H1 (cell line): ENCODE results near the gene ZFYVE1. TPM values are rescaled to one million over a fixed set of nuclear protein-coding genes. Genes with fewer than 3 reads are reported as not detected.

Source experiments
- CTCF ChIA-PET: fragments of 300-600 bp; sonication (Branson Sonifier 250); formaldehyde crosslinking; loops from one replicate; lab custom pipeline; 2021; ENCODE audit not compliant: partially characterized antibody; lab: Charles Lee
- POLR2A ChIA-PET: fragments of 300-600 bp; sonication (Branson Sonifier 250); formaldehyde crosslinking; loops from one replicate; lab custom pipeline; 2021; ENCODE audit warnings: inconsistent platforms; ENCODE audit not compliant: partially characterized antibody; lab: Charles Lee
- DNase-seq, 2 experiments: peaks; one replicate each; pipeline versions ENCODE4 v3.0.0 to v3.0.0-alpha.2; 2010 to 2022; ENCODE audit warnings: low spot score in 2 of 2, low read depth in 1 of 2, mixed read lengths in 1 of 2
- FAIRE-seq: peaks from 2 replicates; lab custom pipeline; 2011; peaks lifted over from hg19 to GRCh38; lab: Jason Lieb, UNC
- H2AFZ ChIP-seq: 2 replicates; pipeline ENCODE4 v1.8.1; 2012; ENCODE audit warnings: low read length, inconsistent platforms
- H2AK5ac ChIP-seq: 2 replicates; pipeline ENCODE4 v1.6.1; 2013; ENCODE audit warnings: low read depth, low read length
- H2BK120ac ChIP-seq: replicated peaks from 2 replicates; pipeline ENCODE3; 2013; ENCODE audit warnings: low read depth, low read length, inconsistent platforms
- H2BK12ac ChIP-seq: 2 replicates; pipeline ENCODE4 v1.6.1; 2013; ENCODE audit warnings: low read depth, low read length
- H2BK15ac ChIP-seq: 2 replicates; pipeline ENCODE4 v1.6.1; 2013; ENCODE audit warnings: low read length
- H2BK20ac ChIP-seq: 2 replicates; pipeline ENCODE4 v1.6.1; 2013; ENCODE audit warnings: low read length
- H2BK5ac ChIP-seq: 2 replicates; pipeline ENCODE4 v1.6.1; 2013; ENCODE audit warnings: low read depth, low read length
- H3K14ac ChIP-seq: 2 replicates; pipeline ENCODE4 v1.6.1; 2013; ENCODE audit warnings: inconsistent platforms; ENCODE audit not compliant: insufficient read length
- H3K18ac ChIP-seq: 2 replicates; pipeline ENCODE4 v1.6.1; 2013; ENCODE audit warnings: low read length; ENCODE audit errors: extremely low read depth
- H3K23ac ChIP-seq: 2 replicates; pipeline ENCODE4 v1.6.1; 2013; ENCODE audit warnings: inconsistent platforms; ENCODE audit not compliant: insufficient read length
- H3K23me2 ChIP-seq: 2 replicates; pipeline ENCODE4 v1.6.1; 2013; ENCODE audit warnings: low read depth, low read length
- H3K27ac ChIP-seq: 2 replicates; pipeline ENCODE4 v1.6.1; 2011; ENCODE audit warnings: low read depth, low read length, inconsistent platforms
- H3K27me3 ChIP-seq, 4 experiments: replicated peaks in 1 of 4; 1 replicate in 1 of 4; 2 replicates in 3 of 4; pipeline versions ENCODE4 v1.6.1 to v1.8.1; 2011 to 2013; ENCODE audit warnings: low read length in 3 of 4, mild to moderate bottlenecking in 3 of 4, inconsistent platforms in 2 of 4, mixed read lengths in 2 of 4, moderate library complexity in 1 of 4; ENCODE audit not compliant: control insufficient read depth in 3 of 4, insufficient read depth in 3 of 4; ENCODE audit errors: extremely low read depth in 1 of 4
- H3K36me3 ChIP-seq, 4 experiments: 2 replicates each; pipeline versions ENCODE4 v1.6.1 to v1.8.1; 2011 to 2013; ENCODE audit warnings: mild to moderate bottlenecking in 4 of 4, low read length in 3 of 4, moderate library complexity in 2 of 4, control low read depth in 1 of 4, inconsistent platforms in 1 of 4; ENCODE audit not compliant: insufficient read depth in 4 of 4, control insufficient read depth in 2 of 4
- H3K4ac ChIP-seq: replicated peaks from 2 replicates; pipeline ENCODE3; 2013; ENCODE audit warnings: low read length, low read depth, mixed read lengths, inconsistent platforms; ENCODE audit not compliant: insufficient read length
- H3K4me1 ChIP-seq, 4 experiments: replicated peaks in 1 of 4; 1 replicate in 1 of 4; 2 replicates in 3 of 4; pipeline versions ENCODE4 v1.6.1 to v1.8.1; 2011 to 2013; ENCODE audit warnings: low read length in 3 of 4, inconsistent platforms in 2 of 4, mixed read lengths in 1 of 4; ENCODE audit not compliant: insufficient read depth in 4 of 4, control insufficient read depth in 3 of 4
- H3K4me2 ChIP-seq, 2 experiments: 2 replicates each; pipeline versions ENCODE4 v1.6.1 to v1.8.1; 2011 to 2013; ENCODE audit warnings: low read depth in 2 of 2, low read length in 2 of 2, control low read depth in 1 of 2, inconsistent platforms in 1 of 2, mild to moderate bottlenecking in 1 of 2; ENCODE audit not compliant: insufficient read depth in 1 of 2
- H3K4me3 ChIP-seq, 4 experiments: fragments of 200-600, 300-600 bp in 1 of 4; sonication (generic), shearing (Covaris generic), sonication (Bioruptor Twin) in 1 of 4; 2 replicates each; pipeline versions ENCODE4 v1.5.1 to v1.8.1; 2011 to 2016; ENCODE audit warnings: low read length in 4 of 4, low read depth in 3 of 4, control low read depth in 2 of 4, inconsistent platforms in 2 of 4, mild to moderate bottlenecking in 2 of 4, mixed read lengths in 1 of 4, moderate library complexity in 1 of 4; ENCODE audit not compliant: insufficient read depth in 2 of 4; ENCODE audit errors: extremely low read depth in 1 of 4
- H3K56ac ChIP-seq: replicated peaks from 2 replicates; pipeline ENCODE3; 2013; ENCODE audit warnings: low read depth, mild to moderate bottlenecking, mixed read lengths, low read length, inconsistent platforms; ENCODE audit not compliant: insufficient read length
- H3K79me1 ChIP-seq: 2 replicates; pipeline ENCODE4 v1.6.1; 2013; ENCODE audit warnings: low read depth, low read length, control low read depth
- H3K79me2 ChIP-seq, 2 experiments: 2 replicates each; pipeline versions ENCODE4 v1.6.1 to v1.8.1; 2012 to 2013; ENCODE audit warnings: low read length in 2 of 2, mild to moderate bottlenecking in 2 of 2, inconsistent platforms in 1 of 2; ENCODE audit not compliant: insufficient read depth in 2 of 2, control insufficient read depth in 1 of 2
- H3K9ac ChIP-seq, 4 experiments: replicated peaks in 1 of 4; 1 replicate in 1 of 4; 2 replicates in 3 of 4; pipeline versions ENCODE4 v1.6.1 to v1.8.1; 2011 to 2013; ENCODE audit warnings: low read depth in 3 of 4, low read length in 3 of 4, control low read depth in 2 of 4, mild to moderate bottlenecking in 2 of 4, moderate library complexity in 2 of 4, inconsistent platforms in 1 of 4; ENCODE audit errors: extremely low read depth in 1 of 4
- H3K9me3 ChIP-seq, 2 experiments: 2 replicates each; pipeline versions ENCODE4 v1.6.1 to v1.8.1; 2012 to 2013; ENCODE audit warnings: mild to moderate bottlenecking in 2 of 2, moderate library complexity in 2 of 2, control low read depth in 1 of 2, inconsistent platforms in 1 of 2, low read depth in 1 of 2, low read length in 1 of 2, mixed read lengths in 1 of 2; ENCODE audit not compliant: insufficient read depth in 2 of 2
- H4K20me1 ChIP-seq, 2 experiments: replicated peaks in 1 of 2; 2 replicates each; pipeline versions ENCODE3 to v1.8.1; 2011 to 2013; ENCODE audit warnings: inconsistent platforms in 2 of 2, low read length in 2 of 2, mild to moderate bottlenecking in 1 of 2; ENCODE audit not compliant: insufficient read depth in 2 of 2, control insufficient read depth in 1 of 2
- H4K5ac ChIP-seq: 2 replicates; pipeline ENCODE4 v1.6.1; 2013; ENCODE audit warnings: low read length, low read depth, mixed read lengths, inconsistent platforms; ENCODE audit not compliant: insufficient read length
- H4K8ac ChIP-seq: 2 replicates; pipeline ENCODE4 v1.8.0; 2013; ENCODE audit warnings: mild to moderate bottlenecking, moderate library complexity, low read length, inconsistent platforms; ENCODE audit not compliant: insufficient read depth; ENCODE audit errors: extremely low read depth
- H4K91ac ChIP-seq: replicated peaks from 2 replicates; pipeline ENCODE3; 2013; ENCODE audit warnings: low read length, mixed read lengths, inconsistent platforms; ENCODE audit not compliant: insufficient read length
- CEBPB ChIP-seq: IDR thresholded peaks from 2 replicates; pipeline ENCODE4 v1.6.1; 2012; ENCODE audit warnings: low read depth, low read length
- HDAC2 ChIP-seq, 2 experiments: fragments of 300-600 bp in 1 of 2; sonication (generic) in 1 of 2; IDR thresholded peaks; 2 replicates each; pipeline ENCODE4 v1.6.1; 2011 to 2012; ENCODE audit warnings: low read depth in 2 of 2, low read length in 2 of 2, mild to moderate bottlenecking in 2 of 2, moderate library complexity in 2 of 2, borderline replicate concordance in 1 of 2, inconsistent platforms in 1 of 2
- KDM1A ChIP-seq: fragments of 200-600, 300-600 bp; sonication (generic); IDR thresholded peaks from 2 replicates; pipeline ENCODE4 v1.7.1; 2016; ENCODE audit warnings: mild to moderate bottlenecking, low read length, borderline replicate concordance
- MAX ChIP-seq: IDR thresholded peaks from 2 replicates; pipeline ENCODE4 v1.6.1; 2012; ENCODE audit warnings: inconsistent platforms
- NANOG ChIP-seq: IDR thresholded peaks from 2 replicates; pipeline ENCODE4 v1.6.1; 2011; ENCODE audit warnings: low read length, low read depth, mild to moderate bottlenecking, inconsistent platforms; ENCODE audit not compliant: insufficient read depth, poor library complexity, severe bottlenecking
- RBBP5 ChIP-seq: IDR thresholded peaks from 2 replicates; pipeline ENCODE4 v1.7.1; 2012; ENCODE audit warnings: low read depth, mild to moderate bottlenecking, inconsistent platforms, low read length, moderate library complexity, borderline replicate concordance
- SRF ChIP-seq: IDR thresholded peaks from 2 replicates; pipeline ENCODE4 v1.6.1; 2011; ENCODE audit warnings: mild to moderate bottlenecking, low read depth, low read length, moderate library complexity
- TAF1 ChIP-seq: IDR thresholded peaks from 2 replicates; pipeline ENCODE4 v1.6.1; 2011; ENCODE audit warnings: mild to moderate bottlenecking, low read depth, low read length
- TCF12 ChIP-seq: IDR thresholded peaks from 2 replicates; pipeline ENCODE4 v1.6.1; 2011; ENCODE audit warnings: low read depth, mild to moderate bottlenecking, low read length
- TEAD4 ChIP-seq: IDR thresholded peaks from 2 replicates; pipeline ENCODE4 v1.6.1; 2012; ENCODE audit warnings: low read depth, low read length, inconsistent platforms, mixed read lengths
- USF2 ChIP-seq: IDR thresholded peaks from 2 replicates; pipeline ENCODE4 v1.6.1; 2011; ENCODE audit warnings: low read length, improper control_type of control experiment
- WGBS, 2 experiments: shearing (Covaris generic) in 1 of 2; methylation state at CpG; one replicate each; pipeline versions ENCODE4 v1.1.6 to v1.1.7; 2013 to 2015; ENCODE audit warnings: low lambda C conversion rate in 2 of 2, mixed read lengths in 2 of 2, inconsistent platforms in 1 of 2, low coverage in 1 of 2, missing lambda C conversion rate in 1 of 2; ENCODE audit not compliant: insufficient replicate concordance in 2 of 2, insufficient coverage in 1 of 2, insufficient read length in 1 of 2; ENCODE audit errors: extremely low coverage in 1 of 2, missing lambda C conversion rate in 1 of 2; 5-methylcytosine and 5-hydroxymethylcytosine counted together
- polyA plus RNA-seq, 7 experiments: library from polyadenylated mRNA; depleted of rRNA in 3 of 7; stranded (reverse) in 5 of 7; unstranded in 2 of 7; fragments of >200 nt in 5 of 7; fragments of 200-250 nt in 2 of 7; gene quantifications; 1 replicate in 5 of 7; 2 replicates in 1 of 7; 4 replicates in 1 of 7; pipeline versions ENCODE4 v1.2.1 to v1.2.3, GENCODE V29; 2011 to 2013; ENCODE audit warnings: missing spikeins in 2 of 7, mixed read lengths in 2 of 7
- total RNA-seq: library from RNA; stranded (reverse); fragmentation: NEBNext Ultra II Directional; extraction: Animal tissue kit (Norgen Biotek cat#: 25700); gene quantifications from 2 replicates; pipeline ENCODE4 v1.2.1, GENCODE V29; 2021

ZFYVE1 gene
- total and polyA plus RNA-seq, 2 of the 8 experiments (the other 6 are each of a cell fraction or from before 2014, with no cell fraction given), result 9.8 to 12.5 TPM

- Histone ChIP-seq H3K79me1 (no peaks in the 10 kb centered on the region; the same call in 1 of the 2 replicates), H4K20me1 (peaks cover 0 to 2% of the 10 kb centered on the region in 2 experiments), H2AFZ (no peak overlapping the region), H2BK120ac (no peak overlapping the region), H3K27ac (no peak overlapping the region), H3K4me3 (no peak overlapping the region), H2BK15ac (no peak overlapping the region), H2BK12ac (no peak overlapping the region), H3K4me1 (peaks cover 2 to 11% (median 3%) of the 10 kb centered on the region in 4 experiments; a peak in 6 of 7 replicates), H3K4me2 (no peak overlapping the region), H3K9me3 (no peaks in the 10 kb centered on the region), H4K91ac (no peak overlapping the region), H2BK5ac (no peak overlapping the region), H3K27me3 (no peaks in the 10 kb centered on the region), H3K23me2 (no peaks in the 10 kb centered on the region), H2AK5ac (peak overlapping the region; percentile 39; the same call in 1 of the 2 replicates), H3K14ac (no peak overlapping the region), H4K5ac (no peak overlapping the region), H3K79me2 (no peaks in the 10 kb centered on the region), H4K8ac (no peak overlapping the region), H2BK20ac (no peak overlapping the region), H3K23ac (no peak overlapping the region), H3K9ac (no peak overlapping the region), H3K4ac (no peak overlapping the region), H3K36me3 (peaks cover 0 to 14% (median 1%) of the 10 kb centered on the region in 4 experiments; a peak in 3 of 8 replicates), H3K18ac (no peak overlapping the region), H3K56ac (no peak overlapping the region)
- DNase-seq (no peak), FAIRE-seq (no peak)
- WGBS, 2 experiments, result 80% methylated on average over 3 of the region's 3 CpGs; no CpG with 5 or more reads in 1 of the 2 experiments
- no peak for TF ChIP-seq SRF
- no peak for TF ChIP-seq HDAC2 (IDR thresholded peaks at IDR 0.05; ENCODE audit: borderline replicate concordance in 1 of 2, low read depth in 2 of 2, low read length in 2 of 2)
- TF ChIP-seq RBBP5, result no peak
- no peak for TF ChIP-seq TAF1
- no peak for TF ChIP-seq CEBPB
- TF ChIP-seq USF2, result no peak
- no peak for TF ChIP-seq KDM1A
- no peak for TF ChIP-seq TEAD4
- no peak for TF ChIP-seq NANOG
- no peak for TF ChIP-seq MAX
- no peak for TF ChIP-seq TCF12
- CTCF ChIA-PET, result interaction anchor here (0.7 to 1.2 kb wide), 3 partner anchors 14 to 582 kb away, joined by 3 to 4 read pairs (median 3); no protein-coding TSS in a partner anchor
- POLR2A ChIA-PET, result interaction anchor here (0.6 to 1.5 kb wide), 3 partner anchors 16 to 488 kb away, joined by 3 to 5 read pairs (median 4); no protein-coding TSS in a partner anchor
Observed at GRCh38 chr14:72982146-72982708, 44.7 kb downstream of the ZFYVE1 start.
